IgD-negative memory B cell (primary cell): ENCODE data around the gene RECK. TPM values are rescaled to one million over a fixed set of nuclear protein-coding genes. Genes with fewer than 3 reads are reported as not detected.
A peak's percentile ranks its signal among the peaks of the same experiment; 100 is the strongest.
"Not testable (repeated sequence)": the region's sequence is repeated elsewhere in the genome, so short reads cannot be mapped to it uniquely, and the experiment has no call there.

ENCODE experiments used
- H3K27ac Mint-ChIP-seq, 3 donors: one replicate each; pipeline ENCODE4 v1.8.0; 2020 to 2022; ENCODE audit warnings: mild to moderate bottlenecking in 3 of 3, mixed read lengths in 3 of 3, moderate library complexity in 1 of 3
- H3K27me3 Mint-ChIP-seq: one replicate; pipeline ENCODE4 v1.8.0; 2021; ENCODE audit warnings: mixed read lengths
- H3K36me3 Mint-ChIP-seq: one replicate; pipeline ENCODE4 v1.8.0; 2020; ENCODE audit warnings: mild to moderate bottlenecking, mixed read lengths
- H3K4me1 Mint-ChIP-seq, 3 donors: one replicate each; pipeline ENCODE4 v1.8.0; 2020 to 2022; ENCODE audit warnings: mixed read lengths in 3 of 3, mild to moderate bottlenecking in 1 of 3
- H3K4me3 Mint-ChIP-seq, 4 donors: one replicate each; pipeline ENCODE4 v1.8.0; 2020 to 2022; ENCODE audit warnings: mild to moderate bottlenecking in 4 of 4, mixed read lengths in 4 of 4, moderate library complexity in 3 of 4
- H3K9me3 Mint-ChIP-seq, 3 donors: one replicate each; pipeline ENCODE4 v1.8.0; 2020 to 2021; ENCODE audit warnings: mixed read lengths in 3 of 3, mild to moderate bottlenecking in 1 of 3
- polyA plus RNA-seq: library from polyadenylated mRNA; unstranded; fragments of 300-500 nt; fragmentation: Illumina TruSeq; gene quantifications from one replicate; pipeline ENCODE4 v1.2.3, GENCODE V29; 2021

The RECK gene, protein sequence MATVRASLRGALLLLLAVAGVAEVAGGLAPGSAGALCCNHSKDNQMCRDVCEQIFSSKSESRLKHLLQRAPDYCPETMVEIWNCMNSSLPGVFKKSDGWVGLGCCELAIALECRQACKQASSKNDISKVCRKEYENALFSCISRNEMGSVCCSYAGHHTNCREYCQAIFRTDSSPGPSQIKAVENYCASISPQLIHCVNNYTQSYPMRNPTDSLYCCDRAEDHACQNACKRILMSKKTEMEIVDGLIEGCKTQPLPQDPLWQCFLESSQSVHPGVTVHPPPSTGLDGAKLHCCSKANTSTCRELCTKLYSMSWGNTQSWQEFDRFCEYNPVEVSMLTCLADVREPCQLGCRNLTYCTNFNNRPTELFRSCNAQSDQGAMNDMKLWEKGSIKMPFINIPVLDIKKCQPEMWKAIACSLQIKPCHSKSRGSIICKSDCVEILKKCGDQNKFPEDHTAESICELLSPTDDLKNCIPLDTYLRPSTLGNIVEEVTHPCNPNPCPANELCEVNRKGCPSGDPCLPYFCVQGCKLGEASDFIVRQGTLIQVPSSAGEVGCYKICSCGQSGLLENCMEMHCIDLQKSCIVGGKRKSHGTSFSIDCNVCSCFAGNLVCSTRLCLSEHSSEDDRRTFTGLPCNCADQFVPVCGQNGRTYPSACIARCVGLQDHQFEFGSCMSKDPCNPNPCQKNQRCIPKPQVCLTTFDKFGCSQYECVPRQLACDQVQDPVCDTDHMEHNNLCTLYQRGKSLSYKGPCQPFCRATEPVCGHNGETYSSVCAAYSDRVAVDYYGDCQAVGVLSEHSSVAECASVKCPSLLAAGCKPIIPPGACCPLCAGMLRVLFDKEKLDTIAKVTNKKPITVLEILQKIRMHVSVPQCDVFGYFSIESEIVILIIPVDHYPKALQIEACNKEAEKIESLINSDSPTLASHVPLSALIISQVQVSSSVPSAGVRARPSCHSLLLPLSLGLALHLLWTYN
- polyA plus RNA-seq, result 5.3 TPM

GRCh38 chr9:36036780-36037548, at the start of gene RECK:
Gene RECK, plus strand, starts transcription at chr9:36036913. Its CDS starts 86 bp downstream, at chr9:36036999.
- H3K27ac Mint-ChIP-seq, result peak within 1 kb of the TSS in 1 of 3 donors; percentile 65

GRCh38 chr9:35990155-35990554, 46.6 kb upstream of the RECK start:
- Mint-ChIP-seq H3K4me1 (no peaks in the 10 kb centered on the region), H3K27ac (no peak overlapping the region), H3K4me3 (no peak overlapping the region), H3K36me3 (peaks cover 1% of the 10 kb centered on the region), H3K27me3 (peaks cover 16% of the 10 kb centered on the region), H3K9me3 (peaks cover 0 to 1% (median 0%) of the 10 kb centered on the region in 3 donors)

More at GRCh38 chr9:36036780-36037548, at the start of gene RECK:
- Mint-ChIP-seq H3K9me3 (no peaks in the 10 kb centered on the region), H3K4me1 (peaks cover 18 to 31% (median 22%) of the 10 kb centered on the region in 3 donors), H3K27me3 (peaks cover 1% of the 10 kb centered on the region), H3K36me3 (peaks cover 2% of the 10 kb centered on the region), H3K4me3 (peak within 1 kb of the TSS; percentile 83 to 98 (median 96))

DNA sequence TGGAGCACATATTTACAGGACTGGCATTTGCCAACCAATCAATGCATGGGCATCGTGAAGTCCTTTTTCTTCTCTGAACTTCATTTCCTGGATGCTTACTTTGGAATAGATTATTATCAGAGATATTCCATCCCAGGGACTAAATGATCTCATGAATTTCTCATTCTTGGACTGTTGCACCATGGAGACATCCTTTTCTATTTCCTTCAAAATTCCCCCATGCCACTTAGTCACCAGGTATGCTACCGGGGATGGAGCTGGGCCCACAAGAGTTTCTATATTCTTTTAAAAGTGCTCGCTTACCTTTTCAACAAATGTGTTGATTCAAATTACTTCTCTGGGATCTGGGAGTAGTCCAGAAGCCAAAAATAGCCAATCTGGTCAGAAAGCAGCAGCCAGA, 43.6 kb upstream of the RECK start:
- not testable (repeated sequence) for H3K4me1 Mint-ChIP-seq, H3K27ac Mint-ChIP-seq
- H3K27me3 Mint-ChIP-seq, result peaks cover 24% of the 10 kb centered on the region

GRCh38 chr9:35993976-35994720, 42.6 kb upstream of the RECK start:
- no peak overlapping the region for H3K4me3 Mint-ChIP-seq

More for the DNA sequence above, 43.6 kb upstream of the RECK start:
- peaks cover 3 to 10% (median 4%) of the 10 kb centered on the region in 3 donors for H3K9me3 Mint-ChIP-seq
- H3K4me3 Mint-ChIP-seq, H3K36me3 Mint-ChIP-seq: not testable (repeated sequence)

DNA sequence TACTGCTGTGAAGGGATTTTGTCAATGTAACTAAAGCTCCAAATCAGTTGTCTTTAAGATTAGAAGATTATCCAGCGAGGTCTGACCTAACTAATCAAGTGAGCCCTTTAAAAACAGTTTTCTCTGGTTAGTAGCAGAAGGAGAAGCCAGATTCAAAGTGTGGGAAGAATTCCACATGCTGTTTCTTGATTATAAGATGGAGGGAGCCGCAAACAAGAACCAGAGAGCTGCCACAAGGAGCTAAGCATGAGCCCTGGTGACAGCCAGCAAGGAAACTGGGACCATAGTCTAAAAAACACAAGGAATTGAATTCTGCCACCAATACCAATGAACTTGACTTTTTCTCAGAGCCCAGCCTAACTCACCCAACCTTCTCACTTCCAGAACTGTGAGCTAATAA, 41.8 kb upstream of the RECK start:
- peaks cover 4 to 17% (median 4%) of the 10 kb centered on the region in 3 donors for H3K9me3 Mint-ChIP-seq
- H3K4me3 Mint-ChIP-seq, result no peak overlapping the region
- H3K36me3 Mint-ChIP-seq, result peaks cover 1% of the 10 kb centered on the region
- peaks cover 26% of the 10 kb centered on the region for H3K27me3 Mint-ChIP-seq
- no peak overlapping the region for H3K27ac Mint-ChIP-seq
- no peaks in the 10 kb centered on the region for H3K4me1 Mint-ChIP-seq

More at GRCh38 chr9:35993976-35994720, 42.6 kb upstream of the RECK start:
- Mint-ChIP-seq H3K27me3 (peaks cover 24% of the 10 kb centered on the region), H3K27ac (no peak overlapping the region), H3K36me3 (peaks cover 1% of the 10 kb centered on the region), H3K9me3 (peaks cover 4 to 17% (median 4%) of the 10 kb centered on the region in 3 donors), H3K4me1 (no peaks in the 10 kb centered on the region)

DNA sequence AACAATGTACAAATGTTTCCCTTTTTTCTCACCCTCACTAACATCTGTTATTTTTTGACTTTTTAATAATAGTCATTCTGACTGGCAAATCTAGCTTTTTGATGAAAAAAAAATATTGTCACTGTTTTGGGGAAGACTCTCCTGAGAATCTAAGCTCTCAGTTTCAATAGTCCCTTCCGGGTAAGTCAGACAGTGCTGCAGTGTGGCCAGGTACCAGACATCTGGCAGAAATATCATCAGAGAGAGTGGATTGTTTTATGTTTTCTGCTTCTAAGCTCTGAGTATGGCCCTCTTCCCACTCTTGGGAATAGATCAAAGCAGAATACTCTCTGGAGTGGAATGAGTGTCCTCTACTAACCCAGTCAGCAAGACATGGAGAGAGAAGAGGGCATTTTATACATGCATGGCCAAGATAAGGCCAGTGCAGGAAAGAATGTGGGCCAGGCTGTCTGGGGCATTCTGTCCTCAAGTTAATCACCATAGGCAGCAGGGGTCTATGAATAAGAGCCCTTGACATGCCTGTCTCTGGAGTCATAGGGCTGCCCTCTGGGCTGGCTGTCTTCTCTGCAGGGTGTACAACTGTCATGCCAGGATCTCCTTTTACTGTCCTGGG, 40.2 kb upstream of the RECK start:
- Mint-ChIP-seq H3K27me3 (peaks cover 22% of the 10 kb centered on the region), H3K4me3 (no peak overlapping the region)

GRCh38 chr9:35997016-35997415, 39.7 kb upstream of the RECK start:
- Mint-ChIP-seq H3K27me3 (peaks cover 22% of the 10 kb centered on the region), H3K9me3 (peaks cover 4 to 21% (median 5%) of the 10 kb centered on the region in 3 donors)
- H3K36me3 Mint-ChIP-seq, H3K4me3 Mint-ChIP-seq, H3K4me1 Mint-ChIP-seq, H3K27ac Mint-ChIP-seq: not testable (repeated sequence)

More for the DNA sequence above, 40.2 kb upstream of the RECK start:
- Mint-ChIP-seq H3K4me1 (peaks cover 0 to 1% (median 0%) of the 10 kb centered on the region in 3 donors), H3K9me3 (peaks cover 4 to 21% (median 5%) of the 10 kb centered on the region in 3 donors), H3K36me3 (no peaks in the 10 kb centered on the region), H3K27ac (no peak overlapping the region)

DNA sequence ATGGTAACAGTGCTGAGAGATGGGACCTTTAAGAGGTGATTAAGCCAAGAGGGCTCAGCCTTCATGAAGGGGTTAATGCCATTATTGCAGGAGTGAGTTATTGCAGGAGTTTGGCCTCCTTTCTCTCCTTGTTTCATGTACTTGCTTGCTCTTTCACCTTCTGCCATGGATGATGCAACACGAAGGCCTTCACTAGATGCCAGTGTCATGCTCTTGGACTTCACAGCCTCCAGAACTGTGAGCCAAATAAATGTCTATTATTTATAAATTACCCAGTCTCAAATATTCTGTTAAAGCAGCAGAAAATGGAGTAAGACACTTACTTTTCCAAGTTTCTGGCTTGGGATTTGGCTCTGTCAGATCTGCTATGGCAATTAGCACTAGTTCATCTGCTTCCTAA, 38.4 kb upstream of the RECK start:
- H3K27me3 Mint-ChIP-seq, result peaks cover 20% of the 10 kb centered on the region
- peaks cover 0 to 1% (median 0%) of the 10 kb centered on the region in 3 donors for H3K4me1 Mint-ChIP-seq
- H3K27ac Mint-ChIP-seq, result no peak overlapping the region
- peak overlapping the region in 1 of 4 donors; percentile 9 for H3K4me3 Mint-ChIP-seq
- H3K36me3 Mint-ChIP-seq, result no peaks in the 10 kb centered on the region
- peaks cover 4 to 21% (median 5%) of the 10 kb centered on the region in 3 donors for H3K9me3 Mint-ChIP-seq

DNA sequence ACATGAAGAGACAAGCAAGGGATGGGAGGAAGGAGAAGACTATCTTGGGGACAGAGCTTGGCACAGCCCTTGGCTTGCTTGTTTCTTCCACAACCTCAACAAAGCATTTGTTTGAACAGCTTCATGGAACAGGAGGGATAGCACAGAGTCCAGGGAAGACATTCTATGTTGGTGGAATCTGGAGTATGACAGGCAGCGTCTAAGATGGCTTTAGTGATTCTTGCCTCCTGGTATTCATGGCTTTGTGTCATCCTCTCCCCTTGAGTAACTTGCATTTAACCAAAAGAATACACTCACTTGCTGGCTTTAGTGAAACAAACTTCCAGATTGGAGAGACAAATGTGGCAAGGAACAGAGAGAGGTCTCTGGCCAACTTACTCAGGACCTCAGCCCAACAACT, 30.8 kb upstream of the RECK start:
- Mint-ChIP-seq H3K9me3 (peaks cover 0 to 9% (median 6%) of the 10 kb centered on the region in 3 donors), H3K27ac (no peak overlapping the region), H3K36me3 (no peaks in the 10 kb centered on the region), H3K4me1 (peaks cover 14 to 17% (median 15%) of the 10 kb centered on the region in 3 donors), H3K4me3 (no peak overlapping the region), H3K27me3 (peaks cover 11% of the 10 kb centered on the region)

DNA sequence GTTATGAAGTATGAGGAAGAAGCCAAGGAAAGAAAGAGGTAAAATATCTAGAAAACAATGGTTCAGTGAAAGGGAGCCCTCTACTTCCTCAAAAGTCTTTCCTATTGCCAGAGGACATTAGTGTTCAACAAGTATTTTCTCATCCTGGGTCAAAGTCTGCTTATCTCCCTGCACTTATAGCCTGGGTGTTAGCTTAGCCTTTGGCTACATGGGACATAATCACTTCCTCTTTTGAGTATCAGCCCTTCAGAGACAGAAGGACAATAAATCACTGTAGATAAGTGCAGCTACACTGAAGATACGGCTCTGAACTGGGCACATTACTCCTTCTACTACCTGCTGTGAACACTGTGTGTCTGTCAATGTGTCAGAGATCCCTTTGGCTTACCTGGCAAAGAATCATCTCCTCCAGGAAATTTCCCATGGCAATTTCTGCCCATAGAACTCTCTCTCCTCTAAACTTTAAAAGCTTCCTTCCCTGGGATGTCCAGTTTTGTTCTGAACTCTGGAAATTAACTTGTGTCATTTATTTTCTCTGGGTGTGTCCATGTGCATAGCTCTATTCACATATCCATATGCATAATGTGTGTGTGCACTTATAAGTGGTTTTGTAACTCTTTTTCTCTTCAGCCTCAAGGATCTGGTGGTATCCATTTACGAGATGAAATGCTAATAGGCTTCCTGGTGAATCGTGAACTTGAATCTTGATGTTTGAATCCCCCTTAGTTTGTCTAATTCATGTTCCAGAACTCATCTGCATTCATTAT, 30.0 kb upstream of the RECK start:
- Mint-ChIP-seq H3K9me3 (peaks cover 0 to 9% (median 6%) of the 10 kb centered on the region in 3 donors), H3K27ac (no peak overlapping the region), H3K36me3 (no peaks in the 10 kb centered on the region), H3K27me3 (peaks cover 14% of the 10 kb centered on the region), H3K4me1 (peaks cover 13 to 17% (median 15%) of the 10 kb centered on the region in 3 donors), H3K4me3 (no peak overlapping the region)

GRCh38 chr9:36007316-36007708, 29.4 kb upstream of the RECK start:
- no peaks in the 10 kb centered on the region for H3K36me3 Mint-ChIP-seq
- H3K27ac Mint-ChIP-seq, result no peak overlapping the region
- H3K9me3 Mint-ChIP-seq, result peaks cover 0 to 9% (median 6%) of the 10 kb centered on the region in 3 donors
- peaks cover 13 to 17% (median 15%) of the 10 kb centered on the region in 3 donors for H3K4me1 Mint-ChIP-seq
- H3K27me3 Mint-ChIP-seq, result peaks cover 15% of the 10 kb centered on the region
- H3K4me3 Mint-ChIP-seq, result no peak overlapping the region

- H3K9me3 Mint-ChIP-seq, result peaks cover 0 to 9% (median 6%) of the 10 kb centered on the region in 3 donors
- H3K36me3 Mint-ChIP-seq, result no peaks in the 10 kb centered on the region
- H3K4me3 Mint-ChIP-seq, result no peak overlapping the region
- H3K27me3 Mint-ChIP-seq, result peaks cover 15% of the 10 kb centered on the region
- H3K4me1 Mint-ChIP-seq, result peaks cover 13 to 17% (median 15%) of the 10 kb centered on the region in 3 donors
- no peak overlapping the region for H3K27ac Mint-ChIP-seq
These were observed 28.9 kb upstream of the RECK start for GRCh38 chr9:36007852-36008251.
